Stimulated activated CD8-positive, alpha-beta memory T cell treated with anti-CD3 and anti-CD28 coated beads, Interleukin-12 subunit alpha, Interleukin-12 subunit beta, amount 100 ng/mL, for 4 hours (primary cell): ENCODE measurements around the gene ILDR1.
"Not testable (repeated sequence)": the region's sequence is repeated elsewhere in the genome, so short reads cannot be mapped to it uniquely, and the experiment has no call there.

ENCODE experiments used
- DNase-seq: peaks from one replicate; pipeline ENCODE4 v3.0.0-alpha.2; 2020; ENCODE audit warnings: low read depth

ILDR1 gene

GRCh38 chr3:121942116-121942786, 79.8 kb downstream of the ILDR1 start:
- no peak for DNase-seq

- DNase-seq, result no peak
Observed at GRCh38 chr3:121941592-121941991, 80.5 kb downstream of the ILDR1 start.

- not testable (repeated sequence) for DNase-seq
Observed at GRCh38 chr3:121938141-121938855, 83.7 kb downstream of the ILDR1 start.
